Esophagus squamous epithelium (tissue), 5 donors: ENCODE measurements around the gene MSH3. TPM values are rescaled to one million over a fixed set of nuclear protein-coding genes. Genes with fewer than 3 reads are reported as not detected.
"Not testable (repeated sequence)": the region's sequence is repeated elsewhere in the genome, so short reads cannot be mapped to it uniquely, and the experiment has no call there.

ENCODE experiments used
- DNase-seq: peaks from one replicate; lab custom pipeline; 2025; lab: John Stamatoyannopoulos, UW
- H3K27ac ChIP-seq, 4 donors: fragments of 200-600 bp; sonication (generic); one replicate each; pipeline ENCODE4 v1.5.1; 2016 to 2019; ENCODE audit warnings: mild to moderate bottlenecking in 1 of 4
- H3K27me3 ChIP-seq, 4 donors: fragments of 200-600 bp; sonication (generic); 1 replicate in 3 of 4; 2 replicates in 1 of 4; pipeline versions ENCODE4 v1.5.1 to v1.6.0; 2017 to 2021; ENCODE audit warnings: antibody characterized with exemption in 1 of 4
- H3K36me3 ChIP-seq, 3 donors: fragments of 200-600 bp; sonication (generic); one replicate each; pipeline ENCODE4 v1.5.1; 2016 to 2019
- H3K4me1 ChIP-seq, 3 donors: fragments of 200-600 bp; sonication (generic); one replicate each; pipeline ENCODE4 v1.5.1; 2017 to 2019
- H3K4me3 ChIP-seq, 4 donors: fragments of 200-600 bp; sonication (generic); 1 replicate in 3 of 4; 2 replicates in 1 of 4; pipeline ENCODE4 v1.5.1; 2016 to 2019; ENCODE audit warnings: mild to moderate bottlenecking in 2 of 4, moderate library complexity in 1 of 4
- H3K9me3 ChIP-seq, 3 donors: fragments of 200-600 bp; sonication (generic); one replicate each; pipeline ENCODE4 v1.5.1; 2016 to 2019
- POLR2A ChIP-seq, 4 donors: fragments of 450-650 bp; IDR thresholded peaks; one replicate each; pipeline ENCODE4 v1.6.1; 2017; ENCODE audit warnings: antibody characterized with exemption in 4 of 4, mild to moderate bottlenecking in 4 of 4, moderate library complexity in 3 of 4
- WGBS, 2 donors: methylation state at CpG; one replicate each; pipeline ENCODE4 v1.1.5; 2018; 5-methylcytosine and 5-hydroxymethylcytosine counted together
- intact Hi-C: fragments of 100-400 bp; cut with DNase I; formaldehyde crosslinking; loops from one replicate; pipeline ENCODE4 v1.15.0; 2022
- total RNA-seq, 4 donors: library from RNA; depleted of rRNA; stranded (reverse); fragments of >200 nt; gene quantifications; one replicate each; pipeline ENCODE4 v1.1.0, GENCODE V29; 2016
- TF ChIP-seq, protein P1 (sequence below), 6 experiments: fragments of 450-650 bp in 4 of 6; fragments of 200-600 bp in 2 of 6; sonication (generic) in 2 of 6; IDR thresholded peaks; one replicate each; pipeline ENCODE4 v1.5.1; 2016 to 2019; ENCODE audit warnings: antibody characterized with exemption in 6 of 6, mild to moderate bottlenecking in 4 of 6, moderate library complexity in 4 of 6
- donor health status: DM: yes; HTN: yes; CAD: no.

Gene MSH3
- total RNA-seq, 4 donors from 2014 or later = 6.6 to 12.5 (median 11.6) TPM

GRCh38 chr5:80870442-80870841 is 216.0 kb downstream of the MSH3 start:
- H3K9me3 ChIP-seq = no peaks in the 10 kb centered on the region
- intact Hi-C loops = no loop called here
- H3K4me3 ChIP-seq = no peak overlapping the region
- TF ChIP-seq, protein P1, sequence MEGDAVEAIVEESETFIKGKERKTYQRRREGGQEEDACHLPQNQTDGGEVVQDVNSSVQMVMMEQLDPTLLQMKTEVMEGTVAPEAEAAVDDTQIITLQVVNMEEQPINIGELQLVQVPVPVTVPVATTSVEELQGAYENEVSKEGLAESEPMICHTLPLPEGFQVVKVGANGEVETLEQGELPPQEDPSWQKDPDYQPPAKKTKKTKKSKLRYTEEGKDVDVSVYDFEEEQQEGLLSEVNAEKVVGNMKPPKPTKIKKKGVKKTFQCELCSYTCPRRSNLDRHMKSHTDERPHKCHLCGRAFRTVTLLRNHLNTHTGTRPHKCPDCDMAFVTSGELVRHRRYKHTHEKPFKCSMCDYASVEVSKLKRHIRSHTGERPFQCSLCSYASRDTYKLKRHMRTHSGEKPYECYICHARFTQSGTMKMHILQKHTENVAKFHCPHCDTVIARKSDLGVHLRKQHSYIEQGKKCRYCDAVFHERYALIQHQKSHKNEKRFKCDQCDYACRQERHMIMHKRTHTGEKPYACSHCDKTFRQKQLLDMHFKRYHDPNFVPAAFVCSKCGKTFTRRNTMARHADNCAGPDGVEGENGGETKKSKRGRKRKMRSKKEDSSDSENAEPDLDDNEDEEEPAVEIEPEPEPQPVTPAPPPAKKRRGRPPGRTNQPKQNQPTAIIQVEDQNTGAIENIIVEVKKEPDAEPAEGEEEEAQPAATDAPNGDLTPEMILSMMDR (IDR thresholded peaks at IDR 0.05) = no peak
- WGBS, 2 donors = 77 to 95% methylated on average over 3 of the region's 3 CpGs
- H3K4me1 ChIP-seq = no peaks in the 10 kb centered on the region
- H3K27me3 ChIP-seq = no peaks in the 10 kb centered on the region
- H3K27ac ChIP-seq = no peak overlapping the region
- no peak for DNase-seq
- H3K36me3 ChIP-seq = peaks cover 0 to 51% (median 0%) of the 10 kb centered on the region in 3 donors

- intact Hi-C loops = no loop called here
- TF ChIP-seq, protein P1 (IDR thresholded peaks at IDR 0.05) = no peak
- TF ChIP-seq POLR2A (IDR thresholded peaks at IDR 0.05) = no peak
- Histone ChIP-seq H3K27ac (no peak overlapping the region), H3K36me3 (peaks cover 0 to 51% (median 0%) of the 10 kb centered on the region in 3 donors), H3K4me3 (no peak overlapping the region), H3K4me1 (no peaks in the 10 kb centered on the region), H3K9me3 (no peaks in the 10 kb centered on the region), H3K27me3 (no peaks in the 10 kb centered on the region)
- WGBS, 2 donors = 64 to 80% methylated on average over 3 of the region's 4 CpGs
- no peak for DNase-seq
Observed at GRCh38 chr5:80871541-80871961, 217.1 kb downstream of the MSH3 start.

DNA sequence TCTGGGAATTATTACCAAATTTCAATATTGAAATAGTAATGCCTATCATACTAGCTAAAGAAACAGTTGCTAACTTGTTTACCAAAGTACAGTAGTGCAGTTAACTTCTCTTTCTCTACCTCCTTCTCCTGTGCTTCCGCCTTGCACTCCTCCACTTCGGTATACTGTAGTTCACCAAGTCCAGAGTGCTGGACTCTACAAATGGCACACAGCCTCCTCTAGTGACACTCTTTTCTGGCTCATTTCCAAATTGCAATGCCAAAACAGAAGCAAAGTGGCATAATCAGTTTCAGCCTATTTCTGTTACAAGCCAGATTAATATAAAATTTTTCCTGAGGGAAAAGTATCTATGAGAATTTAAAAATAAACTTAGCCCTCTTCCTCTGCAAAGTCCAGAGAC is 219.7 kb downstream of the MSH3 start:
- H3K27ac ChIP-seq = no peak overlapping the region
- WGBS, 2 donors = 87 to 90% methylated on average over 2 of the region's 2 CpGs

GRCh38 chr5:80877592-80877991 is 223.1 kb downstream of the MSH3 start:
- no peak for TF ChIP-seq POLR2A (IDR thresholded peaks at IDR 0.05)
- TF ChIP-seq, protein P1 (IDR thresholded peaks at IDR 0.05) = no peak
- Histone ChIP-seq H3K27ac (no peak overlapping the region), H3K9me3 (no peaks in the 10 kb centered on the region), H3K36me3 (peaks cover 0 to 66% (median 0%) of the 10 kb centered on the region in 3 donors), H3K4me1 (no peaks in the 10 kb centered on the region), H3K4me3 (no peak overlapping the region), H3K27me3 (no peaks in the 10 kb centered on the region)
- WGBS, 2 donors = 89 to 100% methylated on average over 1 to 3 of the region's 3 CpGs
- intact Hi-C loops = no loop called here
- no peak for DNase-seq

More for the DNA sequence above, 219.7 kb downstream of the MSH3 start:
- intact Hi-C loops = no loop called here
- no peak for TF ChIP-seq POLR2A (IDR thresholded peaks at IDR 0.05)
- TF ChIP-seq, protein P1 (IDR thresholded peaks at IDR 0.05) = no peak
- Histone ChIP-seq H3K36me3 (peaks cover 0 to 57% (median 0%) of the 10 kb centered on the region in 3 donors), H3K27me3 (no peaks in the 10 kb centered on the region), H3K9me3 (no peaks in the 10 kb centered on the region), H3K4me3 (no peak overlapping the region), H3K4me1 (no peaks in the 10 kb centered on the region)
- DNase-seq = no peak

GRCh38 chr5:80881726-80882125 is 227.3 kb downstream of the MSH3 start:
- no peak overlapping the region for H3K27ac ChIP-seq
- intact Hi-C loops = no loop called here

DNA sequence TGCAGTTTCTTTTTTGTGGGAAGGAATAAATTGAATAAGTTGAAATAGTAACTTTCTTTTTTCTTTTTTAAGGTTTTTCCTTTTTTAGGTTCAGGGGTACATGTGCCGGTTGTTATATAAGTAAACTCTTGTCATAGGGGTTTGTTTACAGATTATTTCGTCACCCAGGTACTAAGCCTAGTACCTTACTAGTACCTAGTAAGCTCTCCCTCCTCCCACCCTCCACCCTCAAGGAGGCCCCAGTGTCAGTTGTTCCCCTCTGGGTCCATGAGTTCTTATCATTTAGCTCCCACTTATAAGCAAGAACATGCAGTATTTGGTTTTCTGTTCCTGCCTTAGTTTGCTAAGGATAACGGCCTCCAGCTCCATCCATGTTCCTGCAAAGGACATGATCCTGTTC is 228.9 kb downstream of the MSH3 start:
- peaks cover 0 to 14% (median 0%) of the 10 kb centered on the region in 3 donors for H3K36me3 ChIP-seq
- DNase-seq, H3K4me3 ChIP-seq, H3K4me1 ChIP-seq, H3K27me3 ChIP-seq, H3K9me3 ChIP-seq, H3K27ac ChIP-seq, intact Hi-C loops: not testable (repeated sequence)
- WGBS, 2 donors = 95 to 97% methylated on average over 3 of the region's 3 CpGs

More at GRCh38 chr5:80881726-80882125, 227.3 kb downstream of the MSH3 start:
- no peak for DNase-seq
- Histone ChIP-seq H3K36me3 (peaks cover 0 to 31% (median 0%) of the 10 kb centered on the region in 3 donors), H3K4me3 (no peak overlapping the region), H3K9me3 (no peaks in the 10 kb centered on the region), H3K27me3 (no peaks in the 10 kb centered on the region), H3K4me1 (no peaks in the 10 kb centered on the region)
- no peak for TF ChIP-seq POLR2A (IDR thresholded peaks at IDR 0.05)
- TF ChIP-seq, protein P1 (IDR thresholded peaks at IDR 0.05) = no peak
- 94% methylated on average over 4 of the region's 4 CpGs for WGBS, 2 donors
